Measurements from ENCODE around the gene ACP1.

The ACP1 gene

DNA sequence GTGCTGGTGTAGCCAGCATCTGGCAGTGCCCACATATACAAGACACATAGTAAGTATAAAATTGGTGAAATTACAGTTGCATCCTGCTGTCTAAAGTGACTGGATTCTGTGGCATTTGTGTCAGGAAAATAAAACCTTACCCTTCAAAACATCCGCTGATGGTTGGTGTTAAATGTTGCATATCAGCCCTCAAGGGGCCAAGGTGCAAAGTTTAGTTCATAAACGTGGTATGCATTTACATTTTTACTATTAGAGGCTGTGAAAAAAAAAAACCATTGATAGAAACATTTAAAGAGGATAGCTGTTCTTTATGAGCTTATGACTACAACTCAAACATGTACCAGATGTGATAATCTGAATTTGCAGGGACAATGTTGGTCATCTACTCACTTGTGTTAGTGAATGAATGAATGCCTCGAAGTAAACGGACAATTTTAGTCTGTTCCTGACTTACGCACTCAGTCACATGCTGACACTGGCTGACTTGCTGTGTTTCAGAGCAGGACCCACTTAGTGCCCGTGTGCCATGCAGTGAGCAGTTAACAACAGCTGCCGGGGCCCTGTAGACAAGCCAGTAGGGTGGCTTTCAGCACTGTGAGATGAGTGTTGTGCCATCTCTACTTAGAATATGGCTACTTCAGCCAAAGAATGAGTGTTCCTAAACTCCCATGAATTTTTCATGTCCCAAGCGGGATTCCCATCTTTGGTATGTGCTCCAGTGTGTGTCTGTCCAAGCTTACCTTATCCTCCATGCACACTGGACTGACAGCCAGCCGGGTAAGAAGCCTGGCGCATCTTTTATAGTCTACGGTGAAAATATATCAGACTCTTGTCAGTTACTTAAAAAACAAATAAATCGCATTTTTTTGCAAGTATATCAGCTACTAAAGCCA is 17.9 kb downstream of the ACP1 start:
- DNase-seq, result no peak

DNA sequence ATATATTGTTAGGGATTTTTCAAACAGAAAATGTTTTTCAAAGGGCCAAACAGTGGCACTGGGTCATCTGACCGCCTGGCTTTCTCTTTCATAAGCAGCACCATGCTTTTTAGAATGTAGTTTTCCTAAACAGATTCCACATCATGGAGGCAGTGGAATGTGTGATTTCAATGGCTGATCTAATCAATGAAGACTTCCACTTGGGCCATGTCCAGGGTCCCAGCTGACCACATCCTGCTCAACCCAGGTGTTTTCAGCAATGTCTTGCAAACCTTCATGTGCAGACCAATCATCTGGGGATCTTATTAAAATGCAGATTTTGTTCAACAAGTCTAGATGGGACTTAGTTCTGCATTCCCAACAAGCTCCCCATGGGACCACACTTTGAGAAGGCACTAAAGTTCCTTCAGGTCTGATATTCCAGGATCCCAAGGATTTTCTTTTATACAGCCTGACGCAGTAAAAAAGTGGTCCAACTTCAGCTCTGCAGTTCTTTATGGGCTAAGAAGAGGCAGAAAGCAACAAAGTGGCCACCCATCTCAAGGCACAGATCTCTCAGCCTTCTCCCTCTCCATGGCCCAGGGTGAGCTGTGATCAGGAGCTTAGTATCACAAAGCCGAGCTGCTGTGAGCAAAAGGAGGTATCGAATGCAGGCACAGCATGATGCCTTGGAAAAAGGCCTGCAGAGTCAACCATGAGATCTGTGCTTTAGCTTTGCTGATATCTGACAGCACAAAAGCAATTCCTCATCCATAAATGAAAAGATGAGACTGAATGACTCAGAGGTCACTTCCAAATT is 19.4 kb downstream of the ACP1 start:
- DNase-seq, result no peak

DNA sequence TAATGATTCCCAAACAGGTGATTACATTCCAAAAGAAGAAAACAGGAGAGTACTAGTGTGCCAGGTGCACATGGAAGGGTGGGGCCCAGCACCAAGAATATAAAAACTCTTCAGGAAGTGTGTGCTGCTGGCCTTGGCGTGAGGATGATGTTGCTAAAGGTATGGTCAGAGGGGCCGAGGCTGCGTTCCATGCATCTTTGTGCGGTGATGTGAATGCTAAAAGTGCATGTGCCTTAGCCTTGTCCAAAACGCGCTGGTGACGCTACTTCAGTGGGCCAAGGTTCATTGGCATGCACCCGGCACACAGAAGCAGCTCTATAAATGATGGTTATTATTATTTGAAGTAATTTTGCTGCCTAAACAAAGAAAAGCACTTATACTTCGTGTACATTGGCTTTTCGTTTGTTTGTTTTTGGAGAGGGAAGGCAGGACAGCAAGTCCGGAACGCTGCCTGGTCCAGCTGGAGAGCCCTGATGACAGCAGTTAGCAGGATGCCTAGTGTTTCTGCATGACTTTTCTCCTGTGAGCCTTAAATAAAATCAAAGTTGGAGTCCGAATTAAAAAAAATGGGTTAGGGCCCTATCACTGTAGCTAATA is 20.2 kb downstream of the ACP1 start:
- no peak for DNase-seq

DNA sequence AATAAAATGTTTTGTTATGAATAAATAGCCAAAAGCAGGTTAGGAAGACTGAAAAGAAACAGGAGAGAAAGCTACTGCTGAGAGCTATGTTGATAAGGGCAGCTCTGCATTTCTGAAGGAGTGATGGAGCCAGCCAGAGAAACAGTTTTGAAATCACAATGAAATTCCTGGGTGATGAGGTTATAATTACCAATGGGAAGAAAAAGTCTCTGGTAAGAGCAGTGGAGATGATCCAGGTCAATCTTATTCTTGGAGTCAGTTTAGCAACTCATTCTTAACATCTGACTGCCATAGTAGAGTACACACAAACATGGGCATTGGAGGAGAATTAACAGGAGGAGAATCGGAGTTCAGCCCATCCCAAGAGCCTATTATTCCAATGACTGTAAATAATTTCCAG is 20.8 kb downstream of the ACP1 start:
- no peak for DNase-seq

DNA sequence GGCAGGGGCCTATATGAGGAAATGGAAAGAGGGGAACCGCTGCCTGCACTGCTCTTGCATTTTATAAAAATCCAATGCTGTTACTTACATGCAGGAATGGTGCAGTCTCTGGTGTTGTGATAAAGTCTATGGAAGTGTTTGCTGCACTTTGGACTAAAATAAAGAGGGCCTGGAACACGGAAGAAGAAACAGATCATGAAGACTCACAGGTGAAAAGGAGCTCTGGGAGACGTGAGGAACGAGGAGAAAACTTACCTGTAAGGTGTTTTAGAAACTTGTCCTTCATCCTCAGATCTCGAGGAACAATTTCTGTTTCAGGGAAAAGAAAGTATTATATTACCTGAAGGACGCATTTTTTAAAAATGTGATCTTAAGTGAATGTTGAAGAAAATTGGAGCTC is 21.3 kb downstream of the ACP1 start:
- DNase-seq, result no peak

DNA sequence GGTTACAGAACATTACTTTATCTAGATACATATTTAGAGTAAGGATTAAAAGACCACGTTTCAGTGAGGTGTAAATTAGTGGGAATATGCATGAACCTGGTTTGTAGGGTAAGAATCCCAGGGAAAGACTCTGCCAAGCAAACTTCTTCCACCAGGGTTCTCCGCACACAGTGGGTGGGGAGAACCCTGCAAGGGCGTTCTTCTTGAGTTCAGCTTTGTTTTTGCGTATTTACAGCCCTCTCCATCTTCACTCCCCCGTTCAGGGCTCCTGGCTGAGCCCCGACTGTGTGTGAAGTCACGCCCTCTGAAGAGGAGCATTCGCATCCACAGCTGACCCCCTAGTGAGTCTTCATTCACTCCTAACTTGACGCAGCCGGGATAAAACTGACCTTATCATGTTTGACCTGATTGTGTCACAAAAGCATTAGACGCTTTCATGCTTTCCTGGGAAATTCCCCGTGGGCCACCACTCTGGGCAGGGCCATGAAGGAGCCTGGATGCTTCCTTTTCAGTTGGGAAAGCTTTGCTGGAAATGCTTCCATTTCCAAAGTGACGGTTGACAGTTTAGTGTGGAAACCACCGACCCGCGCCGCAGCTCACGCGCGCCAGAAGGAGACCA is 22.1 kb downstream of the ACP1 start:
- DNase-seq, result no peak

DNA sequence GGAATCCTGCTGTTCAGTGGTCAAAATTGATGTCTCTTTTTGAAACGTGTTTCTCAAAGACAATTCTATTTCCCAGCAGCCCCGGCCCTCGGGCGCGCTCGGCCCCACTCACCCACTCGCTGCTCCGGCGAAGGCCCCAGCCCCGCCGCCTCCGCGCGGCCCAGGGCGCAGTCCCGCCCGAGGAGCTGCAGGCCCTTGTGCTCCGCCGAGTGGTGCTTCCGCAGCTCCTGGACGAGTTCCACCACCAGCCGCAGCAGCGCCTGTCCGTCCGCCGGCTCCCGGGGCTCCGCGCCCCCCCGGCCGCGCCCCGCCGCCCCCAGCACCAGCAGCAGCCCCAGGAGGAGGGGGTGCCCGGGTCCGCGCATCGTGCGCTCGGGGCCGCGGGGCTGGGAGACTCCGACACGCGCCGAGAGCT is 22.7 kb downstream of the ACP1 start:
- no peak for DNase-seq

DNA sequence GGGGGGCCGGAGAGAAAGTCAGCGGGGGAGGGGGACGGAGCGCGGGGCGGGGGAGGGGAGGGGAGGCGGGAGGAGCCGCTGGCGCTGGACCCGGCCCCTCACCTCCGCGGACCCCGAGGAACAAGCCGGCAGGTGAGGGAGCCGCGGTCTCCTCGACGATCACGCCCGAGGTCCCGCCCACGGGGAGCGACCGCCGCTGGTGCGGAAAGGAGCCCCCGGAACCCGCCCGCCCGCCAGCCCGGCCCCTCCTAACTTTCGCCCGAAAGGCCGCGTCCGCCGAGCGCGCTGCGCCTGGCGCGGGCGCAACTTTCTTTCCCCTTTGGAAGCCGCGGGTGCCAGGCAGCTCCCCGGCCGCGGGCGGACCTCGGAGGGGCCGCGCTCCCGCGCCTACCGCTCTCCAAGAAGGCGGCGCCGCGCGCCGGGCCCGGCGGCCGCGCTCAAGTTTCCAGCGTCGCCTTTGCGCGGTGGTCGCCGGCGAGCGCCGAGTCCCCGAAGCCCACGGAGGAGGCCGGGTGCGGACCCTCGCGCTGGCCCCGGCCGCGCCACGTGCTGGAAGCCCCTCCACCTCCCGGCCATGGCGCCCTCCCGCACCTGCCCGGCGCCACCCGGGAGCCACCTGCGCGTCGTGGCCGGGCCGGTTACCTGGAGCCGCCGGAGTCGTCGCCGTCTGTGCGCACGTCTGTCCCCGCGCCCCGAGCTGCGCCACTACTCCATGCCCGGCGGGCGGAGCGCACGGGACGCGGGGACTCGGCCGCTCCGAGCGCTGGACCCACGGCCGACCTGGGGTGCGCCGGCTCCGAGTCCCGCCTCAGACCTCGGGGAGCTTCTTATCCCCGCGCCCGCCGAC is 23.4 kb downstream of the ACP1 start, which contains the start of gene ALKAL2:
Gene ALKAL2, minus strand, starts transcription at position 181 of the 847 bp plus-strand sequence. CDS start 256 bp downstream, outside the sequence.
- DNase-seq, result no peak

DNA sequence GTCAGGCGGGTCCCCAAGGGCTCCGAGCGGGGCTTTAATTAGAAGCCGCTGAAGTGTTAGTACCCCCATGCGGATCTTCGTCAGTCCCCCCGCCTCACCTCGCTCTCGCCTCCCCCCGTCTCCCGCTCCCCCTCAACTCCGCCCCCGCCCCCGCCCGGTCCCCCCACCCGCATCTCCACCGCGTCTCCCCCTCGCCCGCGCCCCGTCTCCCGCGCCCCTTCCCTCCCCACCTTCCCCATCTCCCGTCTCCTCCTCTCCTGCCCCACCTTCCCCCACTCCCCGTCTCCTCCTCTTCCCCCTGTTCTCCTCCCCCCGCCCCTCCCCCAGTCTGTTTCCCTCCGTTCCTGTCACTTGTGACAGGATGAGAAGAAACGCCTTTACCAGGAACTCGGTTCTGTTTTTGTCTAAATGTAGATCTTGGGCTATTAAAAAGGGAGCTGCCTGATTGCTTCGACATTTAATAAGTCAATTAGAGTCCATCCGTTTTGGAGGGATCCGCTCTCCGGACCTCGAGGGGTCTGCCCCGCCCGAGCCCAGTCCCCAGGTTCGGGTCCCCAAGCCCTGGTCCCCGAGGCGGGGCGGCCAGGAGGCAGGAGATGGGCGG is 24.1 kb downstream of the ACP1 start:
- DNase-seq, result no peak

DNA sequence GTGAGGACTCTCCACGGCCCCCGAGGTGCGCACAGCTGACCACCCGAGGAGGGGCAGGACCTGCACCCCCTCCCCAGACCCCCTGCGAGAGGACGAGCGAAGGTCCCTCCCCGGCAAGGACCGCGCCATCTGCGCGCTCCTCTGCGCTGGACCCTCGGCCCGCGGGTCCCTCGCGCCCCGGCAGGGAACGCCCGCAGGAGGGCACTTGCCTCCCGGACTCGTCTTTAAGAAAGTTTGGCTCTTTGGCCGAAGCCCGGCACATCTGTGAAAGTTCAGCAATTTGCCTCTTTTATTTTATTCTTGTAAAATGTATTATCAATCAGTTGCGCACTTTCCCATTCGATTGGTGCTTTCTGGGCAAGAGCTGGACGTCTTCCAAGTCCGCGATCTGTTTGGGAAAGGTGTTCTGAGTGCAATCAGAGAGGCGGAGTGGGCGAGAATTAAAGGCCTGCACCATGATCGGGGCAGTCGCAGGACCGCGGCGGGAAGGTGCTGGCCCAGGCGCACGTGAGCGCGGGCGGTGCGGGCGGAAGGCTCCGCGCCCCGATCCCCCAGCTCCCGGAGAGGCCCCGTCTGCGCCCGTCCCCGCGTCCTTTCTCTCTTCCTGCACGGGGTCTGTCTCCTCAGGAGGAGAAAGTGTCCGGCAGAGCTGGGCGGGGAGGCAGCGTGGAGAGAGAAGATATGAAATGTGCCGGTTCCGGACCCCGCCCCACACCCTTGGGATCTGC is 24.8 kb downstream of the ACP1 start:
- peak; percentile 18 for DNase-seq

DNA sequence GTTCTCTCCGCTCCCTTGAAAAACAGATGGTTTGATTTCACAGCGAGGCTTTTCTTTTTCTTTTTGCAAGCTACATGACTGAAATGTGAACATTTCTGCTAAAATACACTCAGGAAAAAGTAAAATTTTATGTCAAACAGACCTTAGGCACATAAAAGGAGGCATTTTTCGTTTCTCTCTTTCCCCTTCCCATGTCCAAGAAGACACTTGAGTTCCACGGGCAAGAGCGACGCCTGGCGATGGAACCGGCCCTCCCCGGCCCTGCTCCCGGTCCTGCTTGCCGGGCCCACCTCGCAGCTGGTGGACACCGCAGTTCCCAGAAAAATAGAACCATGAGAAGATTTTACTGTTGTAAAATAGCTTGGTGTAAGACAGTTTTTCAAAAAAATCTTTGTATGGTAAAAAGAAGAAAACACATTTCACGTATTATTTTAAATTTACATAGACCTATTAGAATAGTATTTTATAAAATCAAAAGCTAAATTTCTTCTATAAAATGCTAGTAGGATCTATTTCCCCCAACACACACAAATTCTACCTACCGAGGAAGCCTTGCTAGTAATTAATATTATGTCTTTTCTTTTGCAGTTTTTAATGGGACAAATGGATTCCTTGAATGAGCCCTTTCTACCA is 25.5 kb downstream of the ACP1 start:
- peak; percentile 63 for DNase-seq

DNA sequence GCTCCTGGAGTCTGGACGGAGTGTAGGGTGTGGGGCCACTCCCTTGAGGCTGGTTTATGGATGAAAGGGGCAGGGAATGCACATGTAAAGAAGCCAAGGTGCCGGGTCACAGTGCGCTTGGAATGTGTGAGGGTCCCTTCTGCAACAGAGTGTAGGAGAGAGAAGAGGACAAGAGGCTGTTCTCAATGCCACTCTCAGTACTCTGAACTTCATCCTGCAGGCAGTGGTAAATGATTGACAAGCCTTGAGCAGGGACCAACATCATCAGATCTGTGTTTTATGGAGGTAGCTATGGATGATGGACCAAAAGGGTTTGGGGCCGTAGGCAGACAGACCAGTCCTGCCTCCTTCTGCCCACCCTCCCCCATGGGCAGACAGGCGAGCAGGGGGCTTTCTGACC is 30.3 kb downstream of the ACP1 start:
- no peak for DNase-seq

DNA sequence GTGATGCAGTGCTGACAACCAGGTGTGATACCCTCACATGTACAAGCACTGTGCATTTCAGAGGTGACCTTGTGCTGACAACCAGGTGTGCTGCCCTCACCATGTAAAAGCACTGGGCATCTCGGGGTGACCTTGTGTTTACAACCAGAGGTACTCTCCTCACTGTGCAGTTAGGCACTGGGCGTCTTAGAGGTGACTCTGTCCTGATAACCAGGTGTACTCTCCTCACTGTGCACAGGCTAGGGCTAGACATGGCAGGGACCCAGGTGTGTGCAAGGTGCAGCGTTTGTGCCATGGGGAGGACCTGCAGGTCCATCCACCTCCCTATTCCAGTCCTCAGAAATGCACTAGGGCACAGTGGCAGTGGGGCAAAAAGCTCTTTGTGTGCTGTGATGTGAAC is 31.6 kb downstream of the ACP1 start:
- no peak for DNase-seq

DNA sequence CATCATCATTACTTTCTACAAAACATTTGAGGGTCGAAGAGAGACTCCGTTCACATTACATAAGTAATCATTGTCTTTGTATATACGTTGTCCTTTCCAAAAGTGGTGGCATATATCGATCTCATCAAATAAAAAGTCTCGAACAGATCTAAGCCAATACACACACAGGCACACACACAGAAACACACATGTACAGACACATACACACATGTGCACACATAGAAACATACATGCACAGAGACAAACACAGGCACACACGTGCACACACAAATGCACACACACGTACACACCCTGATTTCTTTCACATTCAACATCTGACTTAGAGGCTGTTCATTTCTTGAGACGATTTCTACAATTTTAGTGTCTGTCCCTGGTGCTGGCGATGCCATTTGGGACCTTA is 40.6 kb downstream of the ACP1 start:
- no peak for DNase-seq

DNA sequence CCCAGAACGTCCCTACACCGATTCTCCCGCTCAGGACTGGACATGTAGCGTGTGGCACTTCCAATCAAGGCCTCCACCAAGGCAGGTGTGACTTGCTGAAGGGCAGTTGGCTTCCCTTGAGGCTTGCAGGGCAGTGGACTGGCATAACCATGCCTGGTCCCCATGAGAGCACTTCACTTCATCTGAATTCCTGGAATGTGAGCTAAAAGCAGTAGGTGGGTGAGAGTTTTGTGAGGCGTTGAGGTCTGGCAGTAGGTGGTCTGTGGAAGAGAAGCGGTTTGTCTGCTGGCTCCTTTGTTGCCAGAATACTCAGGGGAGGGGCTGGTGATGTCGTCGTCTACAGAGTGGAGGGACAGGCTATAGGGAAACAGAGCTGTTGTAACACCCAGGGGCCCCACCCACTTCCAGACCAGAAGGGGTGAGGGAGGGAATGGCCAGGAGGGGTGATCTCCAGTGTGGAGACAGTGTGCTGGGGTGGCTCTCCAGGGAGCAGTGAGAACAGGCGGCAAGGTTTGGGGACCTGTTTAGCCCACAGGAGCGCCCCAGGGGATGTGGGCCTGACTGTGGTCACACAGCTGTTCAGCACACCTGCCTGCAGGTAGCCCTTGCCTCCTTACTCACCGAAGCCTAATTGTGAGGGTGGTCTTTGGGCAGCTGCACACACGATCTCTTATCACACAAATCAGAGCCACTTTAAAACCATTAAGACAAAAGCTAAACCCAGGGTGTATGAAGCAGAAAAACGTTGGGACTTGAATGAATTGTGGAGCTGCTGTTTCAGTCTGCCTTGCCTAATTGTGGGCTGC is 44.6 kb downstream of the ACP1 start:
- no peak for DNase-seq

DNA sequence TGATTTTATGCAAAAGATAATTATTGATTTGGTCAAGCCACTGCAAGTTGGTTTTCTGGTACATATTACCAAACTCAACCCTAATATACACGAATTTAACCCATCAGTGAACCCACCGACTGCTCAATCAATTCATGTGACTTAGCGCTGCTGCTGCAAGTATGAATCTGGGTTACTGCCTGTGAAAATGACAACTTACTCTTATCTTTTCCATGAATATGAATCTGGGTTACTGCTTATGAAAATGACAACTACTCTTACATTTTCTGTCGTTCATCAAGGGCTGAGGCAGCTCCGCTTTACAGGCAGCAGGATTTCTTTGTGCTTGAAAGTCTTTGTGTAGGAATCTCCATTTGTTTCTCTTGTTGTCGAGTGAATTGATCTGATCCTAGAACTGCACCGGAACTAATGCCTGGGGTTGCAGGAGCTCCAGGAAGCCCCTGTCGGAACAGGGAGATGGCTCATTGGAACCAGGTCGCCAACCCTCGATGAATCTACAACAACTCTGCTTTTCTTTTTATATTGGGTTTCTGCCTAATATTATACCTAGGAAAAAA is 45.3 kb downstream of the ACP1 start:
- DNase-seq, result no peak

DNA sequence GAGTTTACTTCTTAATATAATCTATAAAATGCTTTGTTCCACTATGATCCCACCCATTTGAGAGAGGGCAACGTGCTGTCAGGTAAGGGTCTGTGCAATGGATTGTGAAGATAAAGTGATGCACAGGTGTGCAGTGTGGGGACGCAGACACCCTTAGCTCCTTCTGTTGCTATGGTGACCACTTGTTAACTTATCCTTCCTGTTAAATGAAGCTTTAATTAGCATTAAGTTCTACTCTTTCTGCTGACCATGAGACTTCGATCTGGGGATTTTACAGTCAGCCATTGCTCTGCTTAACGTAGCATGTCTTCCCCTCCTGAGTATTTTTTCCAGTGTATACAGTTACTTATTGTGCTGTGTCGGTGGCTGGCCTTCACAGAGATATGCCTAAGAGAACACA is 46.2 kb downstream of the ACP1 start:
- no peak for DNase-seq

DNA sequence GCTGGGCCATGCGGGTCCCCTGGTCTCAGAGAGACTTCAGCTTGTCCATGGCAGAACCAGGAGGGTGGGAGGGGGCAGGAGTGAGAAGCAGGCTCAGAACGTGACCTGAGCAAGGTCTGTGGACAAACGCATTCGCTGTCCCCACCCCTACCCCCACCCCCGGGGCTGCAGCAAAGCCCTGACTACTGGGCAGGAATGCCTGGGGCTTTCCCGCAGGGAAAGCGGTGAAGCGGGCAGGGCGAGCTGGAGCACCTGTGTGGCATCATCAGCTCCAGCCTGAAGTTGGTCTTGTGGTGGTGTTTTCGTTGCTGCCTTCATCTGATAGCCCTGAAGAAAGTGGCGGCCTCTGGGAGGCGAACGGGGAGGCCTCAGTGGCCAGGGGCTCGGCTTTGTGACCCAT is 49.2 kb downstream of the ACP1 start:
- DNase-seq, result no peak

Data from OCI-M1 (cell line).